HG03135 (cell line): ENCODE measurements around the gene S100A4.
"Not testable (repeated sequence)": the region's sequence is repeated elsewhere in the genome, so short reads cannot be mapped to it uniquely, and the experiment has no call there.

Source experiments
- ATAC-seq: cut with Tn5 transposase; IDR thresholded peaks from one replicate; pipeline ENCODE4 v1.9.1; 2021; ENCODE audit warnings: mild to moderate bottlenecking, moderate library complexity; ENCODE audit not compliant: unreplicated experiment

Gene S100A4

GRCh38 chr1:153545067-153546055 lies at the start of gene S100A4:
Gene S100A4 (minus strand): TSS chr1:153545806. CDS start chr1:153544794, 1,012 bp downstream.
- ATAC-seq: peak; percentile 52

- no peak for ATAC-seq
These were observed 47.1 kb upstream of the S100A4 start for GRCh38 chr1:153592748-153593147.

GRCh38 chr1:153588482-153588881 lies 42.9 kb upstream of the S100A4 start:
- no peak for ATAC-seq

GRCh38 chr1:153588033-153588432 lies 42.4 kb upstream of the S100A4 start:
- not testable (repeated sequence) for ATAC-seq

- no peak for ATAC-seq
These were observed 41.7 kb upstream of the S100A4 start for GRCh38 chr1:153587314-153587713.

GRCh38 chr1:153586347-153586746 lies 40.7 kb upstream of the S100A4 start:
- ATAC-seq: no peak

GRCh38 chr1:153585006-153585405 lies 39.4 kb upstream of the S100A4 start:
- no peak for ATAC-seq

- no peak for ATAC-seq
These were observed 38.4 kb upstream of the S100A4 start for GRCh38 chr1:153583976-153584375.

GRCh38 chr1:153583514-153583913 lies 37.9 kb upstream of the S100A4 start:
- not testable (repeated sequence) for ATAC-seq

GRCh38 chr1:153582836-153583235 lies 37.2 kb upstream of the S100A4 start:
- not testable (repeated sequence) for ATAC-seq

GRCh38 chr1:153578936-153579335 lies 33.3 kb upstream of the S100A4 start:
- no peak for ATAC-seq

- no peak for ATAC-seq
These were observed 32.9 kb upstream of the S100A4 start for GRCh38 chr1:153578490-153578889.

GRCh38 chr1:153577624-153578051 lies 32.0 kb upstream of the S100A4 start:
- no peak for ATAC-seq

- no peak for ATAC-seq
These were observed 31.5 kb upstream of the S100A4 start for GRCh38 chr1:153577138-153577537.

GRCh38 chr1:153575497-153575896 lies 29.9 kb upstream of the S100A4 start:
- ATAC-seq: not testable (repeated sequence)

GRCh38 chr1:153575081-153575491 lies 29.5 kb upstream of the S100A4 start:
- not testable (repeated sequence) for ATAC-seq

- no peak for ATAC-seq
These were observed 27.7 kb upstream of the S100A4 start for GRCh38 chr1:153573351-153573750.

- no peak for ATAC-seq
These were observed 27.0 kb upstream of the S100A4 start for GRCh38 chr1:153572569-153573015.

- ATAC-seq: no peak
These were observed 26.1 kb upstream of the S100A4 start for GRCh38 chr1:153571706-153572105.

- ATAC-seq: no peak
These were observed 25.3 kb upstream of the S100A4 start for GRCh38 chr1:153570874-153571273.

GRCh38 chr1:153569465-153569864 lies 23.9 kb upstream of the S100A4 start:
- ATAC-seq: no peak
